IMR-90 (cell line): ENCODE measurements around the gene SH3TC1. TPM values are rescaled to one million over a fixed set of nuclear protein-coding genes. Genes with fewer than 3 reads are reported as not detected.

Experiments
- ATAC-seq: fragments of 200-7000 bp; cut with Tn5 transposase; 2 replicates; pipeline ENCODE4 v1.9.1; 2020; ENCODE audit warnings: low read depth, mild to moderate bottlenecking, moderate library complexity
- BruUV-seq: library from RNA; stranded (reverse); fragments of 400-500 nt; replicated peaks from 2 replicates; lab custom pipeline; 2021; lab: Mats Ljungman, UMichigan
- CTCF ChIA-PET: fragments of 300-600 bp; formaldehyde crosslinking; extraction: SDS; loops from one replicate; lab custom pipeline; 2021; ENCODE audit warnings: antibody characterized with exemption; lab: Yijun Ruan, JAX
- POLR2A ChIA-PET: fragments of 300-600 bp; sonication (Branson Sonifier 250); formaldehyde crosslinking; loops from one replicate; lab custom pipeline; 2022; ENCODE audit warnings: antibody characterized with exemption; ENCODE audit not compliant: unreplicated experiment; lab: Charles Lee
- DNase-seq: peaks from one replicate; pipeline ENCODE4 v3.0.0; 2013
- H2AFZ ChIP-seq: replicated peaks from 2 replicates; pipeline ENCODE3; 2013; ENCODE audit warnings: low read length, mild to moderate bottlenecking; ENCODE audit not compliant: poor library complexity
- H2AK5ac ChIP-seq: 2 replicates; pipeline ENCODE4 v1.6.1; 2013; ENCODE audit warnings: low read depth, low read length, inconsistent platforms
- H2AK9ac ChIP-seq: replicated peaks from 2 replicates; pipeline ENCODE3; 2013; ENCODE audit warnings: mild to moderate bottlenecking, low read depth, low read length, moderate library complexity; ENCODE audit not compliant: poor library complexity
- H2BK120ac ChIP-seq: 2 replicates; pipeline ENCODE4 v1.6.1; 2013; ENCODE audit warnings: low read depth, low read length, inconsistent platforms
- H2BK15ac ChIP-seq: 3 replicates; pipeline ENCODE4 v1.6.1; 2013; ENCODE audit warnings: low read depth, low read length, inconsistent platforms
- H2BK20ac ChIP-seq: 2 replicates; pipeline ENCODE4 v1.6.1; 2013; ENCODE audit warnings: low read depth, mild to moderate bottlenecking, inconsistent platforms, low read length, moderate library complexity
- H2BK5ac ChIP-seq: 2 replicates; pipeline ENCODE4 v1.6.1; 2013; ENCODE audit warnings: mild to moderate bottlenecking, low read depth, low read length, inconsistent platforms; ENCODE audit not compliant: poor library complexity, severe bottlenecking
- H3K14ac ChIP-seq: replicated peaks from 2 replicates; pipeline ENCODE4 v1.6.1; 2013; ENCODE audit warnings: low read depth, low read length, inconsistent platforms
- H3K18ac ChIP-seq: 2 replicates; pipeline ENCODE4 v1.6.1; 2013; ENCODE audit warnings: low read depth, low read length, control low read depth
- H3K23ac ChIP-seq: 2 replicates; pipeline ENCODE4 v1.6.1; 2013; ENCODE audit warnings: low read depth, low read length, inconsistent platforms
- H3K27ac ChIP-seq: 2 replicates; pipeline ENCODE4 v1.5.1; 2013; ENCODE audit warnings: mild to moderate bottlenecking, control low read depth, low read length; ENCODE audit not compliant: insufficient read depth
- H3K27me3 ChIP-seq: 2 replicates; pipeline ENCODE4 v1.6.1; 2013; ENCODE audit warnings: low read length; ENCODE audit not compliant: control insufficient read depth, insufficient read depth
- H3K36me3 ChIP-seq: 2 replicates; pipeline ENCODE4 v1.6.1; 2013; ENCODE audit warnings: low read length, mixed read lengths; ENCODE audit not compliant: control insufficient read depth, insufficient read depth
- H3K4ac ChIP-seq: 2 replicates; pipeline ENCODE4 v1.6.1; 2013; ENCODE audit warnings: low read depth, low read length, inconsistent platforms
- H3K4me1 ChIP-seq: 2 replicates; pipeline ENCODE4 v1.6.1; 2013; ENCODE audit warnings: low read length, mixed read lengths; ENCODE audit not compliant: control insufficient read depth, insufficient read depth
- H3K4me2 ChIP-seq: 2 replicates; pipeline ENCODE4 v1.6.1; 2013; ENCODE audit warnings: low read depth, mild to moderate bottlenecking, control low read depth, low read length, moderate library complexity
- H3K4me3 ChIP-seq: 2 replicates; pipeline ENCODE4 v1.5.1; 2013; ENCODE audit warnings: low read depth, mild to moderate bottlenecking, control low read depth, low read length, moderate library complexity; ENCODE audit not compliant: insufficient read depth
- H3K56ac ChIP-seq: 2 replicates; pipeline ENCODE4 v1.6.1; 2013; ENCODE audit warnings: low read length, inconsistent platforms; ENCODE audit not compliant: insufficient read depth; ENCODE audit errors: extremely low read depth
- H3K79me1 ChIP-seq, 2 experiments: 2 replicates each; pipeline ENCODE4 v1.6.1; 2013; ENCODE audit warnings: low read length in 2 of 2, inconsistent platforms in 1 of 2, low read depth in 1 of 2
- H3K9ac ChIP-seq: 2 replicates; pipeline ENCODE4 v1.6.1; 2013; ENCODE audit warnings: low read depth, low read length, control low read depth
- H3K9me1 ChIP-seq: 2 replicates; pipeline ENCODE4 v1.6.1; 2013; ENCODE audit warnings: low read length, inconsistent platforms; ENCODE audit not compliant: insufficient read depth
- H3K9me3 ChIP-seq: 2 replicates; pipeline ENCODE4 v1.6.1; 2013; ENCODE audit warnings: low read length; ENCODE audit not compliant: control insufficient read depth, insufficient read depth
- H4K20me1 ChIP-seq: 2 replicates; pipeline ENCODE4 v1.6.1; 2013; ENCODE audit warnings: low read length, inconsistent platforms; ENCODE audit not compliant: insufficient read depth
- H4K5ac ChIP-seq: 2 replicates; pipeline ENCODE4 v1.6.1; 2013; ENCODE audit warnings: mild to moderate bottlenecking, low read depth, low read length, control low read depth
- H4K8ac ChIP-seq, 2 experiments: 2 replicates each; pipeline ENCODE4 v1.6.1; 2013; ENCODE audit warnings: low read depth in 2 of 2, low read length in 2 of 2, control low read depth in 1 of 2, inconsistent platforms in 1 of 2
- H4K91ac ChIP-seq: 2 replicates; pipeline ENCODE4 v1.6.1; 2013; ENCODE audit warnings: low read depth, low read length, inconsistent platforms; ENCODE audit not compliant: insufficient read depth
- BHLHE40 ChIP-seq: fragments of 150-350 bp; IDR thresholded peaks from 2 replicates; pipeline ENCODE4 v1.6.1; 2016; ENCODE audit warnings: mild to moderate bottlenecking, low read depth, low read length
- CEBPB ChIP-seq: IDR thresholded peaks from 2 replicates; pipeline ENCODE4 v1.6.1; 2012; ENCODE audit warnings: low read depth, low read length, improper control_type of control experiment
- CHD1 ChIP-seq: IDR thresholded peaks from 2 replicates; pipeline ENCODE4 v1.6.1; 2012; ENCODE audit warnings: low read depth, low read length, improper control_type of control experiment
- ELK1 ChIP-seq: fragments of 150-350 bp; IDR thresholded peaks from 2 replicates; pipeline ENCODE4 v1.6.1; 2016; ENCODE audit warnings: low read depth, mild to moderate bottlenecking, low read length, moderate library complexity, borderline replicate concordance
- FOS ChIP-seq: fragments of 150-350 bp; IDR thresholded peaks from 2 replicates; pipeline ENCODE4 v1.6.1; 2016; ENCODE audit warnings: low read depth, low read length
- MAFK ChIP-seq: IDR thresholded peaks from 2 replicates; pipeline ENCODE4 v1.6.1; 2012; ENCODE audit warnings: low read depth, low read length, improper control_type of control experiment
- MAZ ChIP-seq: IDR thresholded peaks from 2 replicates; pipeline ENCODE4 v1.6.1; 2012; ENCODE audit warnings: low read depth, mild to moderate bottlenecking, low read length, improper control_type of control experiment, moderate library complexity, borderline replicate concordance
- MXI1 ChIP-seq: IDR thresholded peaks from 2 replicates; pipeline ENCODE4 v1.6.1; 2012; ENCODE audit warnings: low read depth, mild to moderate bottlenecking, low read length, moderate library complexity, borderline replicate concordance
- NFE2L2 ChIP-seq: fragments of 150-350 bp; IDR thresholded peaks from 2 replicates; pipeline ENCODE4 v1.6.1; 2016; ENCODE audit warnings: low read depth, mild to moderate bottlenecking, low read length
- POLR2A ChIP-seq: IDR thresholded peaks from 2 replicates; pipeline ENCODE4 v1.6.1; 2012; ENCODE audit warnings: mild to moderate bottlenecking, low read depth, low read length
- RAD21 ChIP-seq: IDR thresholded peaks from 2 replicates; pipeline ENCODE4 v1.6.1; 2012; ENCODE audit warnings: low read length, improper control_type of control experiment
- RCOR1 ChIP-seq: IDR thresholded peaks from 2 replicates; pipeline ENCODE4 v1.6.1; 2012; ENCODE audit warnings: mild to moderate bottlenecking, low read length, improper control_type of control experiment; ENCODE audit not compliant: insufficient replicate concordance
- RFX5 ChIP-seq: IDR thresholded peaks from 2 replicates; pipeline ENCODE4 v1.8.0; 2012; ENCODE audit warnings: low read depth, mild to moderate bottlenecking, low read length, moderate library complexity
- SMC3 ChIP-seq: fragments of 150-350 bp; IDR thresholded peaks from 2 replicates; pipeline ENCODE4 v1.6.1; 2016; ENCODE audit warnings: low read depth, mild to moderate bottlenecking, antibody characterized with exemption, low read length, moderate library complexity
- WGBS, 2 experiments: methylation state at CpG; one replicate each; pipeline versions ENCODE4 v1.1.5 to v1.1.7; 2013; ENCODE audit warnings: missing lambda C conversion rate in 2 of 2; ENCODE audit not compliant: insufficient read length in 1 of 2; ENCODE audit errors: extremely low coverage in 2 of 2; 5-methylcytosine and 5-hydroxymethylcytosine counted together
- dilution Hi-C: fragments of 300-500 bp; cut with HindIII; formaldehyde crosslinking; loops from one replicate; pipeline ENCODE4 v1.14.3; 2018; ENCODE audit warnings: low sequenced_read_pairs; ENCODE audit not compliant: unreplicated experiment
- in situ Hi-C: fragments of 300-500 bp; cut with MboI; formaldehyde crosslinking; loops from 3 replicates; pipeline ENCODE4 v1.14.3; 2019; ENCODE audit warnings: low sequenced_read_pairs, inconsistent platforms, mixed read lengths
- intact Hi-C: fragments of 100-400 bp; cut with micrococcal nuclease; formaldehyde crosslinking; loops from 2 replicates; pipeline ENCODE4 v1.10.0; 2022
- polyA plus RNA-seq, 3 experiments: library from polyadenylated mRNA; depleted of rRNA; stranded (reverse); fragments of >200 nt; gene quantifications; 2 replicates each; pipeline ENCODE4 v1.2.3, GENCODE V29; 2012; ENCODE audit warnings: low replicate concordance in 1 of 3
- total RNA-seq: library from RNA; depleted of rRNA; stranded (reverse); fragments of >200 nt; gene quantifications from 2 replicates; pipeline ENCODE4 v1.2.3, GENCODE V29; 2012
- TF ChIP-seq, protein P1 (sequence below): fragments of 150-350 bp; IDR thresholded peaks from 2 replicates; pipeline ENCODE4 v1.6.1; 2017; ENCODE audit warnings: mild to moderate bottlenecking, antibody characterized with exemption, low read length, low read depth
- TF ChIP-seq, protein P2 (sequence below): conservative IDR thresholded peaks from 2 replicates; pipeline ENCODE4 v1.5.1; 2012; ENCODE audit warnings: mild to moderate bottlenecking, low read depth, low read length, improper control_type of control experiment

SH3TC1 gene
- total and polyA plus RNA-seq, 2 of the 4 experiments (the other 2 are of a cell fraction) = 1.6 to 2.2 TPM

DNA sequence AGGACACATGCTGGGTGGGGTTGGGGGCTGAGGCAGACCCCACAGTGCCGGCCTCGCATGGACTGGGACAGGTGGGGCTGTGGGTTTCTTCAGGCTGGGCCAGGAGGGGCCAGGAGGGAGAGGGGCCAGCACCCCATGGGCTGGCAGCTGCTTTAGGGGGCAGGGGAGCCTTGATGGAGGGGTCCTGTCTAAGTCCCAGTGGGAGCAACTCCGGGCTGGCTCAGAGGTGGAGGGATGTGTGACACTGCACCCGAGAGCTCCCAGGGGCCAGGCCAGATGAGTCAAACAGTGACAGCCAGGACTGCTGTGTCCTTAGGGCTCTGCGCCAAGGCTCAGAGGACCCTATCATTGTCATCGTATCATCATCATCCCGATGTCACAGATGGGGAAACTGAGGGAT is 36.1 kb upstream of the SH3TC1 start:
- Histone ChIP-seq H3K4ac (no peak overlapping the region), H3K9ac (no peak overlapping the region), H3K56ac (no peak overlapping the region), H4K8ac (no peak overlapping the region), H3K9me3 (peaks cover 2% of the 10 kb centered on the region; the same call in 1 of the 2 replicates), H3K27me3 (peaks cover 54% of the 10 kb centered on the region), H3K27ac (no peak overlapping the region), H4K20me1 (no peaks in the 10 kb centered on the region), H3K23ac (no peak overlapping the region), H3K4me1 (peaks cover 5% of the 10 kb centered on the region; the same call in 1 of the 2 replicates), H2BK120ac (no peak overlapping the region), H2AK5ac (no peak overlapping the region), H2BK5ac (no peak overlapping the region), H3K4me2 (no peak overlapping the region), H3K9me1 (no peaks in the 10 kb centered on the region), H3K4me3 (no peak overlapping the region), H2BK15ac (no peak overlapping the region), H3K36me3 (no peaks in the 10 kb centered on the region), H4K5ac (no peak overlapping the region), H3K14ac (no peak overlapping the region), H4K91ac (no peak overlapping the region), H2BK20ac (no peak overlapping the region), H2AFZ (no peak overlapping the region), H2AK9ac (peak overlapping the region; percentile 35), H3K79me1 (no peaks in the 10 kb centered on the region), H3K18ac (no peak overlapping the region)
- no TSS peak for BruUV-seq
- dilution Hi-C loops (no loop called here), intact Hi-C loops (no loop called here), in situ Hi-C loops (no loop called here)
- WGBS, 2 experiments = no CpG with 5 or more reads among the region's 7 CpGs
- TF ChIP-seq, protein P1, sequence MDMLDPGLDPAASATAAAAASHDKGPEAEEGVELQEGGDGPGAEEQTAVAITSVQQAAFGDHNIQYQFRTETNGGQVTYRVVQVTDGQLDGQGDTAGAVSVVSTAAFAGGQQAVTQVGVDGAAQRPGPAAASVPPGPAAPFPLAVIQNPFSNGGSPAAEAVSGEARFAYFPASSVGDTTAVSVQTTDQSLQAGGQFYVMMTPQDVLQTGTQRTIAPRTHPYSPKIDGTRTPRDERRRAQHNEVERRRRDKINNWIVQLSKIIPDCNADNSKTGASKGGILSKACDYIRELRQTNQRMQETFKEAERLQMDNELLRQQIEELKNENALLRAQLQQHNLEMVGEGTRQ = no peak
- TF ChIP-seq, protein P2, sequence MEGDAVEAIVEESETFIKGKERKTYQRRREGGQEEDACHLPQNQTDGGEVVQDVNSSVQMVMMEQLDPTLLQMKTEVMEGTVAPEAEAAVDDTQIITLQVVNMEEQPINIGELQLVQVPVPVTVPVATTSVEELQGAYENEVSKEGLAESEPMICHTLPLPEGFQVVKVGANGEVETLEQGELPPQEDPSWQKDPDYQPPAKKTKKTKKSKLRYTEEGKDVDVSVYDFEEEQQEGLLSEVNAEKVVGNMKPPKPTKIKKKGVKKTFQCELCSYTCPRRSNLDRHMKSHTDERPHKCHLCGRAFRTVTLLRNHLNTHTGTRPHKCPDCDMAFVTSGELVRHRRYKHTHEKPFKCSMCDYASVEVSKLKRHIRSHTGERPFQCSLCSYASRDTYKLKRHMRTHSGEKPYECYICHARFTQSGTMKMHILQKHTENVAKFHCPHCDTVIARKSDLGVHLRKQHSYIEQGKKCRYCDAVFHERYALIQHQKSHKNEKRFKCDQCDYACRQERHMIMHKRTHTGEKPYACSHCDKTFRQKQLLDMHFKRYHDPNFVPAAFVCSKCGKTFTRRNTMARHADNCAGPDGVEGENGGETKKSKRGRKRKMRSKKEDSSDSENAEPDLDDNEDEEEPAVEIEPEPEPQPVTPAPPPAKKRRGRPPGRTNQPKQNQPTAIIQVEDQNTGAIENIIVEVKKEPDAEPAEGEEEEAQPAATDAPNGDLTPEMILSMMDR = no peak
- TF ChIP-seq BHLHE40 (no peak), FOS (no peak), MAFK (no peak), MXI1 (no peak), MAZ (no peak), ELK1 (no peak), POLR2A (no peak), NFE2L2 (no peak), CEBPB (no peak), RFX5 (no peak), RAD21 (no peak), RCOR1 (no peak), CHD1 (no peak), SMC3 (no peak)
- ATAC-seq = no peak
- DNase-seq = no peak
- CTCF ChIA-PET = no interaction called here
- POLR2A ChIA-PET = no interaction called here
